CD4-positive, alpha-beta T cell (primary cell): ENCODE results near the gene PMF1. TPM values are rescaled to one million over a fixed set of nuclear protein-coding genes. Genes with fewer than 3 reads are reported as not detected.

Experiments
- ATAC-seq: fragments of 200-7000 bp; cut with Tn5 transposase; one replicate; pipeline ENCODE4 v1.10.0; 2022; ENCODE audit warnings: mild to moderate bottlenecking; ENCODE audit not compliant: poor library complexity
- CTCF ChIA-PET: fragments of 350-600 bp; sonication (Branson Sonifier 250); formaldehyde crosslinking; loops from one replicate; lab custom pipeline; 2021; ENCODE audit warnings: antibody characterized with exemption, inconsistent platforms; lab: Charles Lee
- POLR2A ChIA-PET: fragments of 350-600 bp; sonication (Branson Sonifier 250); formaldehyde crosslinking; loops from one replicate; lab custom pipeline; 2021; ENCODE audit warnings: antibody characterized with exemption, inconsistent platforms; lab: Charles Lee
- DNase-seq, 14 experiments: peaks; one replicate each; pipeline ENCODE4 v3.0.0-alpha.2; 2013 to 2020; ENCODE audit warnings: mixed read lengths in 2 of 14
- H3K27ac ChIP-seq, 2 donors: one replicate each; pipeline versions ENCODE4 v1.5.1 to v1.7.0; 2013; ENCODE audit warnings: low read length in 2 of 2, low read depth in 1 of 2, mild to moderate bottlenecking in 1 of 2
- H3K27me3 ChIP-seq, 2 experiments: 1 replicate in 1 of 2; 2 replicates in 1 of 2; pipeline versions ENCODE4 v1.6.1 to v1.7.0; 2013; ENCODE audit warnings: low read length in 2 of 2, control low read depth in 1 of 2, mild to moderate bottlenecking in 1 of 2, moderate library complexity in 1 of 2; ENCODE audit not compliant: insufficient read depth in 2 of 2, control insufficient read depth in 1 of 2
- H3K36me3 ChIP-seq: one replicate; pipeline ENCODE4 v1.6.1; 2013; ENCODE audit warnings: low read length, control low read depth; ENCODE audit not compliant: insufficient read depth
- H3K4me1 ChIP-seq: one replicate; pipeline ENCODE4 v1.6.1; 2013; ENCODE audit warnings: low read length, control low read depth; ENCODE audit not compliant: insufficient read depth
- H3K4me3 ChIP-seq: one replicate; pipeline ENCODE4 v1.5.1; 2013; ENCODE audit warnings: mild to moderate bottlenecking, low read length, moderate library complexity
- H3K9me3 ChIP-seq, 2 experiments: 1 replicate in 1 of 2; 2 replicates in 1 of 2; pipeline versions ENCODE4 v1.6.1 to v1.7.0; 2013; ENCODE audit warnings: low read length in 2 of 2, mild to moderate bottlenecking in 2 of 2, control low read depth in 1 of 2, moderate library complexity in 1 of 2; ENCODE audit not compliant: control insufficient read depth in 1 of 2, insufficient read depth in 1 of 2
- H3K27ac Mint-ChIP-seq: one replicate; pipeline ENCODE4 v1.8.0; 2020; ENCODE audit warnings: mixed read lengths
- H3K27me3 Mint-ChIP-seq: one replicate; pipeline ENCODE4 v1.8.0; 2021; ENCODE audit warnings: mixed read lengths
- H3K36me3 Mint-ChIP-seq: one replicate; pipeline ENCODE4 v1.8.0; 2021; ENCODE audit warnings: low read depth, mixed read lengths
- H3K4me1 Mint-ChIP-seq: one replicate; pipeline ENCODE4 v1.8.0; 2021; ENCODE audit warnings: low read depth, mixed read lengths
- H3K4me3 Mint-ChIP-seq: one replicate; pipeline ENCODE4 v1.8.0; 2020; ENCODE audit warnings: mild to moderate bottlenecking, mixed read lengths
- H3K9me3 Mint-ChIP-seq: one replicate; pipeline ENCODE4 v1.8.0; 2020; ENCODE audit warnings: mixed read lengths
- CTCF ChIP-seq: fragments of 200-600 bp; IDR thresholded peaks from one replicate; pipeline ENCODE4 v1.8.0; 2022; ENCODE audit warnings: antibody characterized with exemption, mild to moderate bottlenecking
- intact Hi-C, 2 experiments: fragments of 100-400 bp; cut with DNase I in 1 of 2; cut with micrococcal nuclease in 1 of 2; formaldehyde crosslinking; loops; one replicate each; pipeline versions ENCODE4 v1.15.1 to v1.9.0; 2023 to 2025; cut with DNase I, micrococcal nuclease
- total RNA-seq, 174 experiments: library from RNA in 2 of 174; stranded (reverse) in 2 of 174; gene quantifications; one replicate each; pipeline ENCODE4 v1.2.3 and lab custom pipeline; 2021 to 2026

Gene PMF1
- total RNA-seq, 2 experiments from 2014 or later = 58.0 to 61.2 TPM

- H3K9me3 Mint-ChIP-seq = no peaks in the 10 kb centered on the region
- Histone ChIP-seq H3K4me1 (peaks cover 13% of the 10 kb centered on the region), H3K27me3 (no peaks in the 10 kb centered on the region), H3K9me3 (no peaks in the 10 kb centered on the region), H3K27ac (no peak overlapping the region), H3K36me3 (peaks cover 42% of the 10 kb centered on the region), H3K4me3 (no peak overlapping the region)
- H3K4me3 Mint-ChIP-seq = no peak overlapping the region
- peaks cover 10% of the 10 kb centered on the region for H3K4me1 Mint-ChIP-seq
- no peak for TF ChIP-seq CTCF
- H3K36me3 Mint-ChIP-seq = peaks cover 59% of the 10 kb centered on the region
- DNase-seq = no peak
- H3K27ac Mint-ChIP-seq = no peak overlapping the region
- no peaks in the 10 kb centered on the region for H3K27me3 Mint-ChIP-seq
- ChIA-PET POLR2A (no interaction called here), CTCF (no interaction called here)
- no peak for ATAC-seq
- intact Hi-C loops = loop anchor here in 1 of 2 experiments (5.0 kb wide), 1 partner anchor 38 kb away; the partner anchor contains the start of gene SLC25A44
These were observed 17.1 kb downstream of the PMF1 start for GRCh38 chr1:156229809-156230472.

- peaks cover 42% of the 10 kb centered on the region for H3K36me3 ChIP-seq
- H3K4me3 ChIP-seq = no peak overlapping the region
- no peaks in the 10 kb centered on the region for H3K27me3 ChIP-seq
- no peaks in the 10 kb centered on the region for H3K9me3 Mint-ChIP-seq
- no peak for DNase-seq
- intact Hi-C loops = no loop called here
- H3K36me3 Mint-ChIP-seq = peaks cover 56% of the 10 kb centered on the region
- ATAC-seq = no peak
- CTCF ChIA-PET = no interaction called here
- peaks cover 6% of the 10 kb centered on the region for H3K4me1 Mint-ChIP-seq
- H3K4me3 Mint-ChIP-seq = no peak overlapping the region
- H3K27ac ChIP-seq = no peak overlapping the region
- H3K4me1 ChIP-seq = peaks cover 9% of the 10 kb centered on the region
- POLR2A ChIA-PET = no interaction called here
- no peak for TF ChIP-seq CTCF
- no peaks in the 10 kb centered on the region for H3K27me3 Mint-ChIP-seq
- H3K9me3 ChIP-seq = no peaks in the 10 kb centered on the region
- H3K27ac Mint-ChIP-seq = no peak overlapping the region
These were observed 17.6 kb downstream of the PMF1 start for GRCh38 chr1:156230473-156230837.

- intact Hi-C loops = no loop called here
- no peaks in the 10 kb centered on the region for H3K4me1 Mint-ChIP-seq
- peaks cover 52% of the 10 kb centered on the region for H3K36me3 ChIP-seq
- ChIA-PET CTCF (no interaction called here), POLR2A (interaction anchor here (0.7 to 1.2 kb wide), 2 partner anchors 19 to 20 kb away, joined by 3 read pairs; partner anchors contain the start of gene PMF1)
- H3K4me3 ChIP-seq = no peak overlapping the region
- peaks cover 61% of the 10 kb centered on the region for H3K36me3 Mint-ChIP-seq
- H3K27ac Mint-ChIP-seq = no peak overlapping the region
- no peaks in the 10 kb centered on the region for H3K27me3 Mint-ChIP-seq
- no peaks in the 10 kb centered on the region for H3K27me3 ChIP-seq
- no peaks in the 10 kb centered on the region for H3K9me3 Mint-ChIP-seq
- DNase-seq (no peak), ATAC-seq (no peak)
- H3K27ac ChIP-seq = no peak overlapping the region
- H3K9me3 ChIP-seq = no peaks in the 10 kb centered on the region
- no peak for TF ChIP-seq CTCF
- H3K4me1 ChIP-seq = no peaks in the 10 kb centered on the region
- no peak overlapping the region for H3K4me3 Mint-ChIP-seq
These were observed 19.5 kb downstream of the PMF1 start for GRCh38 chr1:156232201-156232894.
